GM20000 (cell line): Measurements from ENCODE around the gene ABCC12.

Experiments used
- DNase-seq: peaks from one replicate; pipeline ENCODE4 v3.0.0; 2012; ENCODE audit warnings: low spot score
- TF ChIP-seq, protein P1 (sequence below): IDR thresholded peaks from 2 replicates; pipeline ENCODE4 v1.5.1; 2012; ENCODE audit warnings: mild to moderate bottlenecking, control low read depth; ENCODE audit errors: extremely low read depth, missing control alignments

ABCC12 gene

DNA sequence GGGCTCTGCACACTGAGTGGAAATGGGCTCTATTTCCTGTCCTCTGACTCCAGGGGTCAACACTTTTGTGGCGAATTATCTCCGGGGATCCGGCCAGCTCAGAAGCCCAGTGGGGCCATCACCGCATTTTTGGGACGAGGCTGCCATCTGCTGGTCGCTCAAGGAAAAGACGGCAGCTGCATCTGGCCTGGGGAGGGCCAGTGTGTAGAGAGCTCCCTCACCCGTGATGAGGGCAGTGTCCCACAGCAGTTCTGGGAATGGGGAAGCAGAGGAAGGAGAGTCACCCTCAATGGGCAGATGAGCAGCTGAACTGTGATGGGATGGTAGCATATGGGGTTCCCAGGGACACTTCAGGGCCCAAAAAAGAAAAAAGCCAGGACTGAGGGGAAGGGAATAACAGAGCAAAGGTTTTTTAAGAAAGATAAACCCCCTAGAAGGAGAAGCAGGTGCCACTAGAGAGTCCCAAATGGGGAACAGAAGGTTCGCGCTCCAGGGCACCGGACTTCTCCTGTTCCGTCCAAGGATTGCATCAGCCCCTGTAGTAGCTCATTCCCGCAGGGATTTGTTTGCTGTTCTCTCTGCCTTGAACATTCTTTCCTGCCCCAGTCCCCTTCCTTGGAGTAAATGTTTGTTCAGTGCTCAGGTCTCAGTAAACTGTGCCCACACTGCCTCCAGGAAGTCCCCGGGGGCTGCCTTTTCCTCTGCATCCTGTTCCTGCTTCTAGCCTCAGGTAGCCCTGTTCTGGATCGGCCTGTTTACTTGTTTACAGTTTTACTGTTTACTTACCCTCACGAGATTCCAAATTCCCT lies 9.3 kb upstream of the ABCC12 start:
- DNase-seq, result peak; percentile 78
- TF ChIP-seq, protein P1, sequence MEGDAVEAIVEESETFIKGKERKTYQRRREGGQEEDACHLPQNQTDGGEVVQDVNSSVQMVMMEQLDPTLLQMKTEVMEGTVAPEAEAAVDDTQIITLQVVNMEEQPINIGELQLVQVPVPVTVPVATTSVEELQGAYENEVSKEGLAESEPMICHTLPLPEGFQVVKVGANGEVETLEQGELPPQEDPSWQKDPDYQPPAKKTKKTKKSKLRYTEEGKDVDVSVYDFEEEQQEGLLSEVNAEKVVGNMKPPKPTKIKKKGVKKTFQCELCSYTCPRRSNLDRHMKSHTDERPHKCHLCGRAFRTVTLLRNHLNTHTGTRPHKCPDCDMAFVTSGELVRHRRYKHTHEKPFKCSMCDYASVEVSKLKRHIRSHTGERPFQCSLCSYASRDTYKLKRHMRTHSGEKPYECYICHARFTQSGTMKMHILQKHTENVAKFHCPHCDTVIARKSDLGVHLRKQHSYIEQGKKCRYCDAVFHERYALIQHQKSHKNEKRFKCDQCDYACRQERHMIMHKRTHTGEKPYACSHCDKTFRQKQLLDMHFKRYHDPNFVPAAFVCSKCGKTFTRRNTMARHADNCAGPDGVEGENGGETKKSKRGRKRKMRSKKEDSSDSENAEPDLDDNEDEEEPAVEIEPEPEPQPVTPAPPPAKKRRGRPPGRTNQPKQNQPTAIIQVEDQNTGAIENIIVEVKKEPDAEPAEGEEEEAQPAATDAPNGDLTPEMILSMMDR, result peak; percentile 92

DNA sequence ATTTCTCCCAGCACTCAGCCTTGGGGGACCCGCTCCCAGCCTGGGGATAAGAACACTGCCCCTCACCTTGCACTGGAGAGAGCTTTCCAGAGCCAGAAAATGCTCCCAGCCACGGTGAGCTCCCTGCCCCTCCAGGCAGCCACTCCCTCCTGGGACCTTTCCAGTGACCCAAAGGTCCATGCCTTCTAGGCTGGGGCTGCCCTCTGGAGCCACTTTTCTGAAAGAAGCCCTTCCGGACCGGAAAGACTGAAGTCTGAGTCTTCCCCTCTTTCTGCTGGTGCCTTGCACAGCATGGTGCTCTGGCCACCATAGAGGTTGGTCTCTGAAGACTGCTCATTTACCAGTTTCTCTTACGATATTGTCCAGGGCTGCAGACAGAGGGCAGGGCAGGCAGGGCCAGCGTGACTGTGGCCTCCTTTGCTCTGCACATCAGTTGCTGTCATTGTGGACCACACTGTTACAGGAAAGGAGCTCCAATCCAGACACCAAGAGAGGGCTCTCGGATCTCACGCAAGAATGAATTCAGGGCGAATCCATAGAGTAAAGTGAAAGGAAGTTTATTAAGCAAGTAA lies 7.1 kb upstream of the ABCC12 start:
- no peak for DNase-seq
- TF ChIP-seq, protein P1, result no peak

DNA sequence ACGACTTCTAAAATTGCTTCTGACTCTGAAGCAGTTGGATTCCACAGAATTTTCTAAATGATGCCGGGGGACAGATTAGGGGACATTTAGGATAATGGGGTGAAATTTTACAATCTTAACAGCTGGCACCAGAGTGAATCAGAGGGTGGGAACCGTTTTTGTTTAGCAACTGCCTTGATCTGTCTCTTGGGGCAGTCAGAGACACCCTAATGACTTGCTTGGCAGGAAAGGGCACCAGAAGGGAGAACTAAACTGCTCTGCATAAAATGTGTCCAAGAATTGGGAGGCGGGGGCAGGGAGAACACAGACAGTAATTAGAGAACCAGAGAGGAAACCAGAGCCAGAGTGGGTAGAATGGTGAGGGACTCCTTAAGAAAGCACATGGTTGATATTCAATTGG lies 6.1 kb upstream of the ABCC12 start:
- TF ChIP-seq, protein P1, result no peak
- no peak for DNase-seq

DNA sequence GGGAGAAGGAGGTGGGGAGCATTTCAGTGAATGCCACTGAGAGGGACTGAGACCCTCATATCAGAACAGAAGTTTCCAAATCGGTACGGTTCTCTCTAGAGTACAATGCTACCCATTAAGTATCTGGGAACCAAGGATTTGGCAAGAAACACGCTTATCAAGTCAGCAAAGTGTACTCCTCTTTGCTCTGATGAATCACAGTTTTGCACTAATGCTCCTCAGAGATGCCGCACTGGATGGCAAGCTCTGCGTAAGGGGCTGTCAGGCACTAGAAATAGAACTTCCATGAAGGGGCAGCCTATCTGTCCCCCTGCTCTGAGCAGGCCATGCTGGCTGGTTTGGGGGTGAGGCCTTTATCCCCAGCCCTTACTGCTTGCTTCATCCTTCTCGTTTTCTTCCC lies 4.8 kb upstream of the ABCC12 start:
- DNase-seq, result no peak
- TF ChIP-seq, protein P1, result no peak

DNA sequence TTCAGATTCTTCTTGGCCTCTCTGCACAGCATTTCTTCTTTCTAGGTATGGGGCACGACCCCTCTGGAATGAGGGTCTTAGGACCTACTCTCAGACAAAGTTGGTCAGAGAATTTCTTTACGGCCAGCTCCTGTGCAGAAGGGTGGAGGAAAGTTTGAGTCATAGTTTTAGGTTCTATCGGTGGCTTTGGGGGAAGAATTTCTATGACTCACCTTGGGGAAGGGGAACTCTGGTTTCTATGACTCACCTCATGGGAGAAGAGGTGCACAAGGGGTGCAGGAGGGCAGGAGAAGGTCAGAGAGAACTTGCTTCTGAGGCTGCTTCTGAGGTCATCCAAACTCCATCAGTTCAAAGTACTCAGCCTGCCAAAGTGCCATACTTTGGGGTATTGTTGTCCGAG lies 2.5 kb upstream of the ABCC12 start:
- peak; percentile 45 for DNase-seq

DNA sequence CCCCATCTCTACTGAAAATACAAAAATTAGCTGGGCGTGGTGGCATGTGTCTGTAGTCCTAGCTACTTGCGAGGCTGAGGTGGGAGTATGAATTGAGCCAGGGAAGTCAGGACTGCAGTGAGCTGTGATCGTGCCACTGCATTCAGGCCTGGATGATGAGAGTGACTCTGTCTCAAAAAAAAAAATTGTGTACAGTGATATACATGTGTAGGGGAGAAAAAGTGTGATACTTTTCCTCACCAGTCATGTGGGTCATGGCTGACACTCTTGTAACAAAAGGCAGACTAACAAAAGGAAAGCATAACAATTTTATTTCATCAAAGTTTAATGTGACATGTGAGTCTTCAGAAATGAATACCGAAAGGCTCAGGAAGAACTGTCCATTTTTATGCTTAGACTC lies 2.0 kb upstream of the ABCC12 start:
- DNase-seq, result no peak
- TF ChIP-seq, protein P1, result no peak

More for the DNA sequence above, 2.5 kb upstream of the ABCC12 start:
- TF ChIP-seq, protein P1, result no peak

DNA sequence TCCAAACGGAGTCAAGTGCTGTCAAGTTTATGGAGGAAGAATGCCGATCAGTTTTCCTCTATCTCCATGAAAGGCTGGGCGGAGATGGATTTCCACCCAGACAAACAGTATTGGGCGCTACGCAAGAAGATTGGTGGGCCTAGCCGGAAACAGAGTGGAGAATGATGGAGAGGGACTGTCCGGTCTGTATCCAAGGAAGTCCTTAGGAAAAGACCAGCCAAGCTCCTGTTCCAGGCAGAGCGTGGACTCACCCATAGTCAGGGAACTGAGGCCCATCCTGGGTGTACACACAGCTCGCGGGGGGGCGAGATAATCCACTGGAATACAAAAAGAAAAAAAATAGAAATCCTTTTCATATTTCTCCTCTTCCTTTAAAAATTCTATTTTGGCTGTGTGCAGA lies 1.5 kb upstream of the ABCC12 start:
- no peak for DNase-seq
- TF ChIP-seq, protein P1, result no peak
